Stimulated activated CD4-positive, alpha-beta T cell treated with anti-CD3 and anti-CD28 coated beads, TNF-alpha, amount 100 ng/mL, for 24 hours (primary cell): ENCODE measurements around the gene STARD9.
"Not testable (repeated sequence)": the region's sequence is repeated elsewhere in the genome, so short reads cannot be mapped to it uniquely, and the experiment has no call there.

Experiments used
- DNase-seq, 3 experiments: peaks; one replicate each; pipeline ENCODE4 v3.0.0-alpha.2; 2020; ENCODE audit warnings: low read depth in 3 of 3

STARD9 gene

GRCh38 chr15:42764154-42764731 lies 188.8 kb downstream of the STARD9 start:
- DNase-seq = not testable (repeated sequence)

- DNase-seq = not testable (repeated sequence)
Observed at GRCh38 chr15:42766109-42766508, 190.7 kb downstream of the STARD9 start.
